HFF-Myc (cell line): ENCODE measurements around the gene RERE.

ENCODE experiments used
- DNase-seq: peaks from one replicate; pipeline ENCODE4 v3.0.0-alpha.2; 2011; ENCODE audit warnings: low read depth; ENCODE audit errors: extremely low read depth
- H3K4me3 ChIP-seq: replicated peaks from 2 replicates; pipeline ENCODE4 v1.5.1; 2011; ENCODE audit warnings: low read depth, mild to moderate bottlenecking, control low read depth, low read length
- TF ChIP-seq, protein P1 (sequence below): IDR thresholded peaks from 2 replicates; pipeline ENCODE4 v1.5.1; 2012; ENCODE audit warnings: mild to moderate bottlenecking, low read depth, low read length, control low read depth; ENCODE audit errors: missing control alignments

RERE gene

DNA sequence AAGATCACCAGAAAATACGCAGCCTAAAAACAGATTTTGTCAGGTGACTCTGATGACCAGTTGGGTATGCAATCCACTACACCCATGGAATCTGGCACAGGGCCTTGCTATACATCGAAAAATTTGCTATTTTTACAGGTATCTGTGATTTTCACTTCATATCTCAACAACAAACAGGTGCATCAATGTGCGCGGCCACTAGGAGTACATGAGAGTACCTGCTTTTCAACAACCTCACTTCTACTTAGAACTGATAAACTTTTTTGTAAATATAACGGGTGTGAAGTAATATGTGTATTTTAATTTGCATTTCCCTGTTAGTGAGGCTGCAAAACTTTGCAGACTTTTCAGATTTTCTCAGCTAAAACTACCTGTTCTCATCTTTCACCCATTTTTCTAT lies 418.8 kb downstream of the RERE start:
- TF ChIP-seq, protein P1, sequence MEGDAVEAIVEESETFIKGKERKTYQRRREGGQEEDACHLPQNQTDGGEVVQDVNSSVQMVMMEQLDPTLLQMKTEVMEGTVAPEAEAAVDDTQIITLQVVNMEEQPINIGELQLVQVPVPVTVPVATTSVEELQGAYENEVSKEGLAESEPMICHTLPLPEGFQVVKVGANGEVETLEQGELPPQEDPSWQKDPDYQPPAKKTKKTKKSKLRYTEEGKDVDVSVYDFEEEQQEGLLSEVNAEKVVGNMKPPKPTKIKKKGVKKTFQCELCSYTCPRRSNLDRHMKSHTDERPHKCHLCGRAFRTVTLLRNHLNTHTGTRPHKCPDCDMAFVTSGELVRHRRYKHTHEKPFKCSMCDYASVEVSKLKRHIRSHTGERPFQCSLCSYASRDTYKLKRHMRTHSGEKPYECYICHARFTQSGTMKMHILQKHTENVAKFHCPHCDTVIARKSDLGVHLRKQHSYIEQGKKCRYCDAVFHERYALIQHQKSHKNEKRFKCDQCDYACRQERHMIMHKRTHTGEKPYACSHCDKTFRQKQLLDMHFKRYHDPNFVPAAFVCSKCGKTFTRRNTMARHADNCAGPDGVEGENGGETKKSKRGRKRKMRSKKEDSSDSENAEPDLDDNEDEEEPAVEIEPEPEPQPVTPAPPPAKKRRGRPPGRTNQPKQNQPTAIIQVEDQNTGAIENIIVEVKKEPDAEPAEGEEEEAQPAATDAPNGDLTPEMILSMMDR = no peak
- H3K4me3 ChIP-seq = no peak overlapping the region
- no peak for DNase-seq

- H3K4me3 ChIP-seq = no peak overlapping the region
- no peak for DNase-seq
- TF ChIP-seq, protein P1 = no peak
These were observed 419.4 kb downstream of the RERE start for GRCh38 chr1:8398086-8398485.

- no peak overlapping the region; the same call in 1 of the 2 replicates for H3K4me3 ChIP-seq
- no peak for DNase-seq
- TF ChIP-seq, protein P1 = no peak
These were observed 419.9 kb downstream of the RERE start for GRCh38 chr1:8397511-8397910.

GRCh38 chr1:8396786-8397406 lies 420.5 kb downstream of the RERE start:
- H3K4me3 ChIP-seq = no peak overlapping the region; the same call in 1 of the 2 replicates
- peak; percentile 92 for DNase-seq
- TF ChIP-seq, protein P1 = no peak

DNA sequence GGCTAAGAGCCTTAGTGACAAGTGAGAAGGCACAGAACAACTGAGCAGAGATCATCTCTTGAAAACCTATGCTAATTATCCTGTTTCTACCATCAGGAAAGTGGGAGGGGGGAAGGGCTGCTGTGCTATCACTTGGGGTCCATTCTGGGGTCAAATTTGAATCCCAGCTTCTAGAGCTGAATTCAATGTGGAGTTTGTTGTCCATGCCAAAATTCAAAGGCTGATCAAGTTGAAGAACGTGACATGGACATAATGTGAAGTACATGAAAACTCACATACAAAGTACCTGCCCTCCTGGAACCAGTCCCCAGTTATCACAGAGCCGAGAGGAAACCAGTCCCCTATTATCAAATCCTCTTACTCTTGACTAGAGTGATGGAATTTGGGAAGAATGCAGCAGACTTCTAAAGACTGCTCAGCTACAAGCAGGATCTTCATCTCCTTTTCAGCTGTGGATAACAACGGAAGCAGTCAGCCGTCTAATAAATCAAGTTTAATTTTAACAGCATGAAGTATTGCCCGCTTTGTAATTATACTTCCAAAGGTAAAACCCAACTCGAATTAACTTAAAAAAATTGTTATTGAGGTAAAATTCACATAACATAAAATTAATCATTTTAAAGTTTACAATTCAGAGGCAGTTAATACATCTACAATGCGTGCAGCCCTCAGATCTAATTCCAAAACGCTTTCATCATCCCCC lies 421.2 kb downstream of the RERE start:
- H3K4me3 ChIP-seq = no peak overlapping the region
- DNase-seq = no peak
- TF ChIP-seq, protein P1 = no peak

GRCh38 chr1:8395433-8395866 lies 422.0 kb downstream of the RERE start:
- no peak overlapping the region for H3K4me3 ChIP-seq
- TF ChIP-seq, protein P1 = no peak
- no peak for DNase-seq
